GM12878 (cell line): ENCODE measurements around the gene SPATA1. TPM values are rescaled to one million over a fixed set of nuclear protein-coding genes. Genes with fewer than 3 reads are reported as not detected.
A peak's percentile ranks its signal among the peaks of the same experiment; 100 is the strongest.

Source experiments
- ATF7 ChIP-seq: fragments of 450-650 bp; IDR thresholded peaks from 2 replicates; pipeline ENCODE4 v1.6.1; 2016; ENCODE audit warnings: low read depth, mild to moderate bottlenecking
- BCL11A ChIP-seq: IDR thresholded peaks from 2 replicates; pipeline ENCODE4 v1.6.1; 2011; ENCODE audit warnings: low read depth, low read length
- CHD1 ChIP-seq: IDR thresholded peaks from 2 replicates; pipeline ENCODE4 v1.6.1; 2012; ENCODE audit warnings: low read depth, low read length, improper control_type of control experiment
- CREB1 ChIP-seq: IDR thresholded peaks from 2 replicates; pipeline ENCODE4 v1.6.1; 2012; ENCODE audit warnings: low read depth, mild to moderate bottlenecking, inconsistent platforms
- DPF2 ChIP-seq: fragments of 450-650 bp; IDR thresholded peaks from 2 replicates; pipeline ENCODE4 v1.6.1; 2017; ENCODE audit warnings: mild to moderate bottlenecking
- E2F8 ChIP-seq: fragments of 450-650 bp; IDR thresholded peaks from 2 replicates; pipeline ENCODE4 v1.6.1; 2018; ENCODE audit warnings: mild to moderate bottlenecking, low read depth, moderate library complexity; ENCODE audit not compliant: partially characterized antibody
- FOS ChIP-seq: IDR thresholded peaks from 3 replicates; pipeline ENCODE4 v1.6.1; 2011; ENCODE audit warnings: borderline replicate concordance; ENCODE audit not compliant: insufficient read length; ENCODE audit errors: extremely low read depth
- GATAD2B ChIP-seq: fragments of 450-650 bp; conservative IDR thresholded peaks from 2 replicates; pipeline ENCODE4 v1.6.1; 2017; ENCODE audit warnings: low read depth, mild to moderate bottlenecking, moderate library complexity
- HCFC1 ChIP-seq: fragments of 150-350 bp; IDR thresholded peaks from 2 replicates; pipeline ENCODE4 v1.6.1; 2014; ENCODE audit warnings: low read length
- LARP7 ChIP-seq: fragments of 450-650 bp; IDR thresholded peaks from 2 replicates; pipeline ENCODE4 v1.6.1; 2017; ENCODE audit warnings: mild to moderate bottlenecking
- MEF2B ChIP-seq: fragments of 450-650 bp; IDR thresholded peaks from 2 replicates; pipeline ENCODE4 v1.6.1; 2018; ENCODE audit warnings: mild to moderate bottlenecking, moderate library complexity; ENCODE audit not compliant: partially characterized antibody, poor library complexity, severe bottlenecking
- NR2C2 ChIP-seq: IDR thresholded peaks from 2 replicates; pipeline ENCODE4 v1.6.1; 2011; ENCODE audit warnings: borderline replicate concordance, low read depth; ENCODE audit not compliant: control insufficient read depth, insufficient read length
- POU2F2 ChIP-seq: IDR thresholded peaks from 3 replicates; pipeline ENCODE4 v1.6.1; 2011; ENCODE audit warnings: low read depth, mild to moderate bottlenecking, low read length, borderline replicate concordance
- RBBP5 ChIP-seq: fragments of 200-600 bp; sonication (generic); conservative IDR thresholded peaks from 2 replicates; pipeline ENCODE4 v1.6.1; 2016
- REST ChIP-seq: IDR thresholded peaks from 2 replicates; pipeline ENCODE4 v1.6.1; 2012; ENCODE audit warnings: mild to moderate bottlenecking, low read depth, low read length
- RFX5 ChIP-seq: IDR thresholded peaks from 2 replicates; pipeline ENCODE4 v1.6.1; 2011; ENCODE audit warnings: low read depth, low read length, improper control_type of control experiment
- SKIL ChIP-seq: fragments of 450-650 bp; IDR thresholded peaks from 2 replicates; pipeline ENCODE4 v1.6.1; 2017; ENCODE audit warnings: mild to moderate bottlenecking, low read depth, inconsistent platforms; ENCODE audit not compliant: poor library complexity, severe bottlenecking
- TAF1 ChIP-seq: IDR thresholded peaks from 2 replicates; pipeline ENCODE4 v1.6.1; 2011; ENCODE audit warnings: mild to moderate bottlenecking, low read depth, low read length, borderline replicate concordance
- TCF7 ChIP-seq: IDR thresholded peaks from 2 replicates; pipeline ENCODE4 v1.6.1; 2014; ENCODE audit warnings: antibody characterized with exemption, borderline replicate concordance
- YBX1 ChIP-seq: fragments of 450-650 bp; IDR thresholded peaks from 2 replicates; pipeline ENCODE4 v1.6.1; 2016; ENCODE audit warnings: antibody characterized with exemption
- ZNF384 ChIP-seq: IDR thresholded peaks from 2 replicates; pipeline ENCODE4 v1.6.1; 2012; ENCODE audit warnings: low read depth, mild to moderate bottlenecking, low read length, improper control_type of control experiment, borderline replicate concordance
- polyA plus RNA-seq, 11 experiments: library from polyadenylated mRNA; depleted of rRNA in 4 of 11; unstranded in 6 of 11; stranded (reverse) in 5 of 11; fragments of >200 nt; fragmentation: Nextera tagmentation in 4 of 11; fragmentation: Illumina TruSeq in 1 of 11; extraction: Ambion mirVana in 4 of 11; extraction: Trizol in 1 of 11; gene quantifications; 1 replicate in 1 of 11; 2 replicates in 10 of 11; pipeline versions ENCODE4 v1.2.1 to v1.2.3, GENCODE V29; 2011 to 2016; ENCODE audit warnings: inconsistent platforms in 2 of 11, missing spikeins in 2 of 11, low read depth in 1 of 11
- total RNA-seq, 4 experiments: library from RNA; depleted of rRNA in 3 of 4; stranded (reverse); fragments of >200 nt in 3 of 4; fragmentation: Illumina TruSeq in 1 of 4; extraction: Trizol in 1 of 4; gene quantifications; 2 replicates each; pipeline versions ENCODE4 v1.2.1 to v1.2.3, GENCODE V29; 2013 to 2021
- TF ChIP-seq, protein P1 (sequence below): IDR thresholded peaks from 2 replicates; pipeline ENCODE4 v1.6.1; 2011; ENCODE audit warnings: low read depth, mild to moderate bottlenecking, low read length, moderate library complexity, borderline replicate concordance; ENCODE audit errors: extremely low read depth

SPATA1 gene
- total and polyA plus RNA-seq, 10 of the 15 experiments (the other 5 are each of a cell fraction or from before 2014, with no cell fraction given): 0.74 to 2.4 (median 1.9) TPM

DNA sequence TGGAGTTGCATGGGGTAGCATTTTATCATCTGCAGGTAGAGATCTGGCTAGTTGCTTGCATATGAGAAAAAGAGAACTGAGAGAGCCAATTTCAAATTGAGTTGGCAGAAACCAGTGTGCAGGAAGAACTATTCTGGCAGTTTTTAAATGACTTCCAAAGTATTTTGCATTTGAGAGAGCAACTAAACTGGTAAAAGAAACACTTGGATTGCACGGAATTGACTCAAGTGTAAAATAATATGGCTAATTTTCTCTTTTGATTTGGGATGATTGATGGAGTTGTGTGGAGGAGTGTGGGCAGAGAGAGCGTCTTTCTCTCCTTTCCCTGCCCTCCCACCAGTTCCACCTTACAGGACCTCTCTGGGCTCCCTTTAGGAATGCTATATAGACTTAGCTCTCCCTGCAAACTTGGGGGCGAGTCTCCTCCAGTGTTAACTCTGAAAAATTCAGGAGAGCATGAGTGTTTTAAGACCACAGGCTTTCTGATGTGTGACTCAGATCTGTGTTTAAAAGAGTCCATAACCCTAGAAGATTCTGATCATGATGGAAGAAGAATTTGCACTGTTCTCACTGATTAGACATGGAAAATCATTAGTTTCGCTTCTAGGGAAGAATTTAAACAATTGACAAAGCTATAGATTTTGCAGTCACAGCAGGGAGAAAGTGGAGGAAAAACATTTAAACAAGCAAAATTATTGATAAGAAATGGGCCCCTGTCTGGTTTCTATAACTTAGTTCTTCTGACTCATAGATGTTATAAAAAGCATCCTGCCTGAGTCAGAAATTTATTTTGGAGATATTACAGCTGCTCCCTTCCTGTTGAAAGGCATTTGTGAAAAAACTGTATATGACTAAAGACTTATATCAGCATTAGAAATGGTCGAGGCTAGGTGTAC is 92.9 kb downstream of the SPATA1 start (continued):
- TF ChIP-seq LARP7: no peak
- peak; percentile 26; the same call in 1 of the 2 replicates for TF ChIP-seq CREB1
- TF ChIP-seq HCFC1: no peak
- peak; percentile 61 for TF ChIP-seq SKIL
- no peak for TF ChIP-seq TAF1
- no peak for TF ChIP-seq NR2C2
- TF ChIP-seq YBX1: no peak
- TF ChIP-seq REST: no peak
- no peak for TF ChIP-seq TCF7
- TF ChIP-seq CHD1: no peak
- TF ChIP-seq, protein P1, sequence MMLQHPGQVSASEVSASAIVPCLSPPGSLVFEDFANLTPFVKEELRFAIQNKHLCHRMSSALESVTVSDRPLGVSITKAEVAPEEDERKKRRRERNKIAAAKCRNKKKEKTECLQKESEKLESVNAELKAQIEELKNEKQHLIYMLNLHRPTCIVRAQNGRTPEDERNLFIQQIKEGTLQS: no peak
- TF ChIP-seq MEF2B: peak; percentile 30
- TF ChIP-seq RBBP5: no peak
- no peak for TF ChIP-seq E2F8
- TF ChIP-seq ATF7: no peak
- no peak for TF ChIP-seq ZNF384
- TF ChIP-seq POU2F2: no peak
- TF ChIP-seq FOS: no peak
- peak; percentile 68 for TF ChIP-seq BCL11A
- no peak for TF ChIP-seq RFX5
- no peak for TF ChIP-seq GATAD2B
- peak; percentile 72 for TF ChIP-seq DPF2
